Calu3 (cell line): ENCODE measurements around the gene ASCC2. TPM values are rescaled to one million over a fixed set of nuclear protein-coding genes. Genes with fewer than 3 reads are reported as not detected.

ENCODE experiments used
- BruUV-seq: library from RNA; stranded (reverse); fragments of 400-500 nt; replicated peaks from 2 replicates; lab custom pipeline; 2021; lab: Mats Ljungman, UMichigan
- CTCF ChIA-PET: fragments of 300-600 bp; sonication (Branson Sonifier 250); formaldehyde crosslinking; loops from one replicate; lab custom pipeline; 2022; ENCODE audit warnings: antibody characterized with exemption; lab: Charles Lee
- DNase-seq: peaks from one replicate; pipeline ENCODE4 v3.0.0; 2022
- H3K27ac Mint-ChIP-seq: one replicate; pipeline ENCODE4 v1.8.0; 2022; ENCODE audit warnings: mixed read lengths; ENCODE audit not compliant: unreplicated experiment
- H3K27me3 Mint-ChIP-seq: one replicate; pipeline ENCODE4 v1.8.0; 2022; ENCODE audit warnings: mixed read lengths; ENCODE audit not compliant: unreplicated experiment
- H3K36me3 Mint-ChIP-seq: one replicate; pipeline ENCODE4 v1.8.0; 2022; ENCODE audit warnings: mild to moderate bottlenecking, moderate library complexity, mixed read lengths; ENCODE audit not compliant: insufficient read depth, unreplicated experiment
- H3K4me1 Mint-ChIP-seq: one replicate; pipeline ENCODE4 v1.8.0; 2022; ENCODE audit warnings: mild to moderate bottlenecking, low read depth, mixed read lengths; ENCODE audit not compliant: unreplicated experiment
- H3K4me3 Mint-ChIP-seq: one replicate; pipeline ENCODE4 v1.8.0; 2022; ENCODE audit warnings: mild to moderate bottlenecking, low read depth, moderate library complexity, mixed read lengths; ENCODE audit not compliant: unreplicated experiment
- H3K9me3 Mint-ChIP-seq: one replicate; pipeline ENCODE4 v1.8.0; 2022; ENCODE audit warnings: low read depth, mixed read lengths; ENCODE audit not compliant: unreplicated experiment
- intact Hi-C: fragments of 100-400 bp; cut with micrococcal nuclease; formaldehyde crosslinking; loops from one replicate; pipeline ENCODE4 v1.10.0; 2022; ENCODE audit not compliant: unreplicated experiment
- total RNA-seq: library from RNA; stranded (reverse); gene quantifications from 2 replicates; pipeline ENCODE4 v1.2.3, GENCODE V29; 2022
- TF ChIP-seq, protein P1 (sequence below): fragments of 200-600 bp; IDR thresholded peaks from one replicate; pipeline ENCODE4 v1.8.0; 2022; ENCODE audit warnings: antibody characterized with exemption; ENCODE audit not compliant: unreplicated experiment

Gene ASCC2
- total RNA-seq, 1 experiment from 2014 or later: 62.6 TPM

DNA sequence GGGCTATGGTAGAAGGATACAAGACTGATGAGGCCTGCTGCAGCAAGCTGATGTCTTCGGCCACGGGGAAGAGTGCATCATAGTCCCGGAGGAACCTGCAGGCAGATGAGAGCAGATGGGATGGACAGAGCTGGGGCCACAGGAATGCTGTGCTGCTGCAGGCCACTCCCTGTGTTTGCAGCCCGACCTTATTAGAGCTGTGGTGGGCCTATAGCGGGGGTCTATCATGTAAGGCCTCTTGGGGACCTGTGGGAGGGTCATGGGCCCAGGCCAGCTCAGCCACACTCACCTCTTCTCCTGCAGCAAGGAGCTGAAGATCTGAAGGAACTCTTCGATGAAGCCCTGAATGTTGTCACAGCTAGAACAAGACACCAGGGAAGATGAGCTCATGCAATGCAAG, 31.9 kb downstream of the ASCC2 start:
- H3K4me3 Mint-ChIP-seq: no peak overlapping the region
- CTCF ChIA-PET: no interaction called here
- H3K4me1 Mint-ChIP-seq: peaks cover 8% of the 10 kb centered on the region
- no peak for DNase-seq
- TF ChIP-seq, protein P1, sequence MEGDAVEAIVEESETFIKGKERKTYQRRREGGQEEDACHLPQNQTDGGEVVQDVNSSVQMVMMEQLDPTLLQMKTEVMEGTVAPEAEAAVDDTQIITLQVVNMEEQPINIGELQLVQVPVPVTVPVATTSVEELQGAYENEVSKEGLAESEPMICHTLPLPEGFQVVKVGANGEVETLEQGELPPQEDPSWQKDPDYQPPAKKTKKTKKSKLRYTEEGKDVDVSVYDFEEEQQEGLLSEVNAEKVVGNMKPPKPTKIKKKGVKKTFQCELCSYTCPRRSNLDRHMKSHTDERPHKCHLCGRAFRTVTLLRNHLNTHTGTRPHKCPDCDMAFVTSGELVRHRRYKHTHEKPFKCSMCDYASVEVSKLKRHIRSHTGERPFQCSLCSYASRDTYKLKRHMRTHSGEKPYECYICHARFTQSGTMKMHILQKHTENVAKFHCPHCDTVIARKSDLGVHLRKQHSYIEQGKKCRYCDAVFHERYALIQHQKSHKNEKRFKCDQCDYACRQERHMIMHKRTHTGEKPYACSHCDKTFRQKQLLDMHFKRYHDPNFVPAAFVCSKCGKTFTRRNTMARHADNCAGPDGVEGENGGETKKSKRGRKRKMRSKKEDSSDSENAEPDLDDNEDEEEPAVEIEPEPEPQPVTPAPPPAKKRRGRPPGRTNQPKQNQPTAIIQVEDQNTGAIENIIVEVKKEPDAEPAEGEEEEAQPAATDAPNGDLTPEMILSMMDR: no peak
- H3K36me3 Mint-ChIP-seq: peaks cover 47% of the 10 kb centered on the region
- no peaks in the 10 kb centered on the region for H3K27me3 Mint-ChIP-seq
- H3K9me3 Mint-ChIP-seq: no peaks in the 10 kb centered on the region
- intact Hi-C loops: no loop called here
- BruUV-seq: no TSS peak
- H3K27ac Mint-ChIP-seq: no peak overlapping the region

DNA sequence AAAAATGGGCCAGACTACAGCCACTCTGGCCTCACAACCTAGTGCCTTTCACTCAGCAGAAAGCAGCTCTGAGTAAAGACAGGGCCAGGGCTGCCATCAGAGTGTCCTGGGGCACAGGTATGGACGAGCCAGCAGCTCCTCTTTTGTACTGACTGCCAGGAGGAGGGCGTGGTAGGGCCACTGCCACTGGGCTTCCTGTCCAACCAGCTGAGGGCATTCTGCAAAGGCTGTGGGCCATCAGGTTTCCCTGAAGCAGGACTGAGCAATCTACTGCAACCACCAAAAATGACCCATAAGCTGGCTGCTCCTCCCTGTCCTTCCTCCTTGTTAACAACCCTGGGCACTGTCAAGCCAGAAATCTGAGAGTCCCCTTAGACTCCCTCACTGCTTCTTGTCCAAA, 33.1 kb downstream of the ASCC2 start:
- no peaks in the 10 kb centered on the region for H3K9me3 Mint-ChIP-seq
- peaks cover 16% of the 10 kb centered on the region for H3K4me1 Mint-ChIP-seq
- CTCF ChIA-PET: no interaction called here
- peak overlapping the region; percentile 1 for H3K27ac Mint-ChIP-seq
- H3K27me3 Mint-ChIP-seq: no peaks in the 10 kb centered on the region
- no peak overlapping the region for H3K4me3 Mint-ChIP-seq
- no peak for DNase-seq
- BruUV-seq: no TSS peak
- TF ChIP-seq, protein P1: no peak
- intact Hi-C loops: no loop called here
- peaks cover 45% of the 10 kb centered on the region for H3K36me3 Mint-ChIP-seq

DNA sequence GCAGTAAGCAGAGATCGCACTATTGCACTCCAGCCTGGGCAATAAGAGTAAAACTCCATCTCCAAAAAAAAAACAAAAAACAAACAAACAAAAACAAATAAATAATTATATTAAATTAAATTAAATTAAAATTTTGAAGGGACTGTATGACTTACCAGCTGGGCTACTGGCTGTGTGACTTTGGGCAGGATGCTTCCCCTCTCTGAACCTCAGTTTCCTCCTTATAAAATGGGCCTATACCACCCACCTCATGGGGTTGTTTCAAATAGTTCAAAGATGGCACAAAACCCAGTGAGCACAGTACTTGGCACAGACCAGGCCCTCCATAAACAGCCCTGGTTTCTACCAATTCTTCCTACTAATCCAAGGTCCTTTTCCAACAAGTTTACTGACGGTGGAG, 34.9 kb downstream of the ASCC2 start:
- no TSS peak for BruUV-seq
- CTCF ChIA-PET: no interaction called here
- peaks cover 27% of the 10 kb centered on the region for H3K4me1 Mint-ChIP-seq
- no peaks in the 10 kb centered on the region for H3K27me3 Mint-ChIP-seq
- intact Hi-C loops: no loop called here
- H3K9me3 Mint-ChIP-seq: no peaks in the 10 kb centered on the region
- H3K36me3 Mint-ChIP-seq: peaks cover 51% of the 10 kb centered on the region
- TF ChIP-seq, protein P1: no peak
- H3K27ac Mint-ChIP-seq: no peak overlapping the region
- no peak overlapping the region for H3K4me3 Mint-ChIP-seq
- DNase-seq: no peak

DNA sequence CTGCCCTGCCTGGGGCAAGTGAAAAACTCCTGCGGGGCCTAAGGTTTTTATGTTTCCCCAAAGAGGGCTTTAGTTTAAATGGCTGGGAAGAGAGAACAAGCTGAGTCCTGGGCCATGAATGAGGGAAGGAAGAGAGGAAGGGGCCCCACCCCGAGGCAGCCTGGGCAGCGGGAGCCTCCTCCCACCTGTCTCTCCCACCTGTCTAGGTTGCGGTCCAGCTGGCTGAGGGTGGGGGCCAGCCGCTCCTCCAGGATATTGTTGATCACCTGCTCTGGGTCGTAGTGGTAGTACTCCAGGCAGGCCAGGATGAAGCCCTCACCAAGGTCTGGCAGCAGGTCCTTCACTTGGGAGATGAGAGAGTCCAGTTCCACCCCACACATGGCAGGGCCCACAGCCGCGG, 36.3 kb downstream of the ASCC2 start:
- TF ChIP-seq, protein P1: no peak
- no peak overlapping the region for H3K4me3 Mint-ChIP-seq
- H3K27ac Mint-ChIP-seq: no peak overlapping the region
- DNase-seq: no peak
- peaks cover 42% of the 10 kb centered on the region for H3K36me3 Mint-ChIP-seq
- intact Hi-C loops: no loop called here
- no peaks in the 10 kb centered on the region for H3K9me3 Mint-ChIP-seq
- CTCF ChIA-PET: no interaction called here
- H3K4me1 Mint-ChIP-seq: peaks cover 34% of the 10 kb centered on the region
- no peaks in the 10 kb centered on the region for H3K27me3 Mint-ChIP-seq
- no TSS peak for BruUV-seq
